HG02943 (cell line): ENCODE data around the gene ADH1C.

Experiments
- ATAC-seq: cut with Tn5 transposase; IDR thresholded peaks from one replicate; pipeline ENCODE4 v1.9.1; 2021; ENCODE audit warnings: mild to moderate bottlenecking, low read depth, moderate library complexity; ENCODE audit not compliant: unreplicated experiment

The ADH1C gene

GRCh38 chr4:99305638-99306400 is 46.7 kb downstream of the ADH1C start:
- ATAC-seq, result no peak

DNA sequence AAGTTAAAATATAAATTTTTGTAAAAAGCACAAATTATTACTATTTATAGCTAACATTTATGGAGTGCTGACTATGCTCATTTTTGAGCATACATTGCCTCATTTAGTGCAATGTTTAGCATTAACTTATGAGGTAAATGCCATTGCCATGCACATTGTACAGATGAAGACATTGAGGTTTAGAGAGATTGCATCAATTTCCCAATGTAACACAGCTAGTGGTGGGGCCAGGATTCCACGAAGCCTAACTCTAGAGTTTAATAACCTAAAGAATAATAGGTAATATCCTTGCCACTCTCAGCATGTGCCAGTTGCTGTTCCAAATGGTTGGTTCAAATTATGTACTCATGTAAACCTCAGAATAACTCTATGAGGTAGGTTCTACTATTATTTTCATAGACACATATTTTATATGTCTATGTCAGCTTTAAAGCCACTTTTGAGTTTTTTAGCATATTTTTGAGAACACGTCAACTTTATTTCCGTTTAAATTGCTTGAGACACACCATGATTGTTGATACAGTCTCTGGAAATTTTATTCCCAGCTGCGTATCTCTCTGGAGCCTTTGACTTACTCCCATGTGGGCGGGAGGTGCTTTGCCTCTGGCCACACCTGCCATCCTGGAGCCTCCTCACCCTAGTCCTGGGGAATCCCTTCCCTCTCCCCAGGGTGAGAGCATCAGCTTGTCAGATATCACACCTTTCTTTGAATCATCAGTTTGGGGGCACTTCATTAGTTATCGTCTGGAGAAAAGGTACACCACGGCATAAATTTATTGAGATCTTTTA is 51.0 kb downstream of the ADH1C start:
- no peak for ATAC-seq

GRCh38 chr4:99300934-99301333 is 51.6 kb downstream of the ADH1C start:
- ATAC-seq, result no peak

- ATAC-seq, result no peak
These were observed 59.2 kb downstream of the ADH1C start for GRCh38 chr4:99293357-99293756.

DNA sequence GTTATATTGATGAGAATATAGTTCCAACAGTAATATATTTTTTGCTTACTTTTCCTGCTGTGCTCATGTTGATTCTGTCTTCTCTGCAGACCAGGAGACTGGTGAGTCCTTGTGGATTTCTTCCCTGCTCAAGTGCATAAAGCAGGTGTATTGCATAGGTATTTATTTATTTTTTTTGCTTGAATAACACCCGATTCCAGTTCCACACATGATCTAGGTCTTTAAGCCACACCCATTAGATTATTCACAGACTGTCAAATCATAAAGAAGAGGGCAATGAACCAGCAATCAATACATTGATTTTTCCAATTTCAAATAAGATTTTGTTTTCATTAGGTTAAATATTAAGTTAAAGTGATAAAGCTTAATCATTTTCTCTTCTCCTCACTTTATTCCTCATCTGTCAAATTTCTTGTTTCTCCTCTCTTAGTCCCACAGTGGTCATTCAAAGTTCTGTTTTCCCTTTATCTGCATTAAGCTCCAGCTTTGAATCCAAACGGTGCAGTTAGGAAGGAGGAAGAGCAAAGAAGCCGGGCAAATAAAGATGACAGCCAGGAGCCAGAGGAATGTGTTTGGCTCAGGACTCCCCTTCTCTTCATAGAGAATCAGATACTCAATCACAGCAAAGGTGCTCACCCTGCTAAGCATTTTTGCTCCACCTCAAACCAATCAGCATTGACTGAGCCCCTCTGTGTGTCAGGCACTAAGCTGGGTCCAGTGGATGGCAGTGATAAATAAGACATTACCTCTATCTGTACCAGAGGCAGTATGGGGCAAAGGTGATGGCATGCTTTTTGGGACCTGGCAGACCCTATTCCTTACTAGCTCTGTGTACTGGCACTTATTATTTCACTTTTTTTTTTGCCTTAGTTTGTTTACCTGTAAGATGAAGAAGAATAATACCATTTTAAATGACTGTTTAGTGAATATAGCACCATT is 61.4 kb downstream of the ADH1C start, which contains the start of gene ADH1A:
Gene ADH1A, minus strand, starts transcription at position 138 of the 939 bp plus-strand sequence. Its CDS starts 71 bp downstream, at position 67.
- ATAC-seq, result no peak
